ENCODE measurements around the gene GLYATL3.
"Not testable (repeated sequence)": the region's sequence is repeated elsewhere in the genome, so short reads cannot be mapped to it uniquely, and the experiment has no call there.

The GLYATL3 gene

GRCh38 chr6:49483380-49483779, 16.3 kb upstream of the GLYATL3 start:
- H3K36me3 ChIP-seq (replicated peaks): peaks cover 11% of the 10 kb centered on the region
- H3K4me1 ChIP-seq; H3K4me3 ChIP-seq; H3K9me3 ChIP-seq; in situ Hi-C loops (cut with MboI; ENCODE audit: low sequenced_read_pairs); H3K27me3 ChIP-seq (ENCODE audit: low read depth); DNase-seq (ENCODE audit: low spot score in 2 of 2): not testable (repeated sequence)

- Histone ChIP-seq H3K36me3 (replicated peaks) (peaks cover 37% of the 10 kb centered on the region), H3K27me3 (ENCODE audit: low read depth) (no peaks in the 10 kb centered on the region), H3K4me1 (no peaks in the 10 kb centered on the region), H3K9me3 (no peaks in the 10 kb centered on the region), H3K4me3 (no peak overlapping the region)
- no peak for DNase-seq (ENCODE audit: low spot score in 2 of 2)
- in situ Hi-C loops (cut with MboI; ENCODE audit: low sequenced_read_pairs): no loop called here
These were observed 9.1 kb upstream of the GLYATL3 start for GRCh38 chr6:49490633-49491032.

GRCh38 chr6:49497304-49497703, 2.4 kb upstream of the GLYATL3 start:
- no peaks in the 10 kb centered on the region for H3K27me3 ChIP-seq (ENCODE audit: low read depth)
- H3K9me3 ChIP-seq: no peaks in the 10 kb centered on the region
- H3K36me3 ChIP-seq (replicated peaks): 0 out of 2 replicates have a peak, but pooled peaks cover 3% of the 10 kb centered on the region
- no peak for DNase-seq (ENCODE audit: low spot score in 2 of 2)
- no peak overlapping the region for H3K4me3 ChIP-seq
- in situ Hi-C loops (cut with MboI; ENCODE audit: low sequenced_read_pairs): no loop called here
- no peaks in the 10 kb centered on the region for H3K4me1 ChIP-seq

- in situ Hi-C loops (cut with MboI; ENCODE audit: low sequenced_read_pairs): no loop called here
- DNase-seq (ENCODE audit: low spot score in 2 of 2): peak in 1 of 2 experiments; percentile 5
- H3K4me1 ChIP-seq: no peaks in the 10 kb centered on the region
- H3K9me3 ChIP-seq: no peaks in the 10 kb centered on the region
- no peaks in the 10 kb centered on the region for H3K27me3 ChIP-seq (ENCODE audit: low read depth)
- H3K4me3 ChIP-seq: no peak overlapping the region
- no peaks in the 10 kb centered on the region for H3K36me3 ChIP-seq (replicated peaks)
These were observed 597 bp upstream of the GLYATL3 start for GRCh38 chr6:49499126-49499525.

GRCh38 chr6:49504666-49505065, 4.9 kb downstream of the GLYATL3 start:
- H3K36me3 ChIP-seq (replicated peaks): no peaks in the 10 kb centered on the region
- in situ Hi-C loops (cut with MboI; ENCODE audit: low sequenced_read_pairs): no loop called here
- no peaks in the 10 kb centered on the region for H3K4me1 ChIP-seq
- no peaks in the 10 kb centered on the region for H3K9me3 ChIP-seq
- no peaks in the 10 kb centered on the region for H3K27me3 ChIP-seq (ENCODE audit: low read depth)
- no peak for DNase-seq (ENCODE audit: low spot score in 2 of 2)
- H3K4me3 ChIP-seq: no peak overlapping the region

- no peaks in the 10 kb centered on the region for H3K9me3 ChIP-seq
- in situ Hi-C loops (cut with MboI; ENCODE audit: low sequenced_read_pairs): no loop called here
- H3K4me3 ChIP-seq: no peak overlapping the region
These were observed 6.9 kb downstream of the GLYATL3 start for GRCh38 chr6:49506569-49507111.

GRCh38 chr6:49509342-49509741, 9.6 kb downstream of the GLYATL3 start:
- in situ Hi-C loops (cut with MboI; ENCODE audit: low sequenced_read_pairs): no loop called here
- no peak overlapping the region for H3K4me3 ChIP-seq
- DNase-seq (ENCODE audit: low spot score in 2 of 2): no peak
- H3K9me3 ChIP-seq: no peaks in the 10 kb centered on the region
- H3K36me3 ChIP-seq (replicated peaks): no peaks in the 10 kb centered on the region
- H3K27me3 ChIP-seq (ENCODE audit: low read depth): no peaks in the 10 kb centered on the region
- H3K4me1 ChIP-seq: no peaks in the 10 kb centered on the region

More at GRCh38 chr6:49506569-49507111, 6.9 kb downstream of the GLYATL3 start:
- H3K36me3 ChIP-seq (replicated peaks): no peaks in the 10 kb centered on the region
- no peak for DNase-seq (ENCODE audit: low spot score in 2 of 2)
- no peaks in the 10 kb centered on the region for H3K4me1 ChIP-seq
- no peaks in the 10 kb centered on the region for H3K27me3 ChIP-seq (ENCODE audit: low read depth)

- H3K4me3 ChIP-seq: no peak overlapping the region
- no peak for DNase-seq (ENCODE audit: low spot score in 2 of 2)
- no peaks in the 10 kb centered on the region for H3K4me1 ChIP-seq
- no peaks in the 10 kb centered on the region for H3K9me3 ChIP-seq
- in situ Hi-C loops (cut with MboI; ENCODE audit: low sequenced_read_pairs): no loop called here
- no peaks in the 10 kb centered on the region for H3K36me3 ChIP-seq (replicated peaks)
- H3K27me3 ChIP-seq (ENCODE audit: low read depth): no peaks in the 10 kb centered on the region
These were observed 13.6 kb downstream of the GLYATL3 start for GRCh38 chr6:49513153-49513989.

- Histone ChIP-seq H3K36me3 (replicated peaks) (no peaks in the 10 kb centered on the region), H3K4me3 (no peak overlapping the region), H3K4me1 (no peaks in the 10 kb centered on the region), H3K27me3 (ENCODE audit: low read depth) (no peaks in the 10 kb centered on the region), H3K9me3 (no peaks in the 10 kb centered on the region)
- in situ Hi-C loops (cut with MboI; ENCODE audit: low sequenced_read_pairs): no loop called here
- no peak for DNase-seq (ENCODE audit: low spot score in 2 of 2)
These were observed 15.1 kb downstream of the GLYATL3 start for GRCh38 chr6:49514571-49515484.

GRCh38 chr6:49515485-49516146, 15.9 kb downstream of the GLYATL3 start:
- no peak overlapping the region for H3K4me3 ChIP-seq
- H3K27me3 ChIP-seq (ENCODE audit: low read depth): no peaks in the 10 kb centered on the region
- no peaks in the 10 kb centered on the region for H3K36me3 ChIP-seq (replicated peaks)
- H3K9me3 ChIP-seq: no peaks in the 10 kb centered on the region
- no peaks in the 10 kb centered on the region for H3K4me1 ChIP-seq
- no peak for DNase-seq (ENCODE audit: low spot score in 2 of 2)
- in situ Hi-C loops (cut with MboI; ENCODE audit: low sequenced_read_pairs): no loop called here

- H3K4me3 ChIP-seq: no peak overlapping the region
- no peaks in the 10 kb centered on the region for H3K4me1 ChIP-seq
- in situ Hi-C loops (cut with MboI; ENCODE audit: low sequenced_read_pairs): no loop called here
- no peaks in the 10 kb centered on the region for H3K36me3 ChIP-seq (replicated peaks)
- H3K27me3 ChIP-seq (ENCODE audit: low read depth): no peaks in the 10 kb centered on the region
- DNase-seq (ENCODE audit: low spot score in 2 of 2): no peak
- no peaks in the 10 kb centered on the region for H3K9me3 ChIP-seq
These were observed 16.4 kb downstream of the GLYATL3 start for GRCh38 chr6:49516147-49516505.

GRCh38 chr6:49517919-49518318, 18.2 kb downstream of the GLYATL3 start:
- H3K4me1 ChIP-seq: no peaks in the 10 kb centered on the region
- no peaks in the 10 kb centered on the region for H3K27me3 ChIP-seq (ENCODE audit: low read depth)
- H3K36me3 ChIP-seq (replicated peaks): no peaks in the 10 kb centered on the region
- no peaks in the 10 kb centered on the region for H3K9me3 ChIP-seq
- in situ Hi-C loops (cut with MboI; ENCODE audit: low sequenced_read_pairs): no loop called here
- no peak for DNase-seq (ENCODE audit: low spot score in 2 of 2)
- H3K4me3 ChIP-seq: no peak overlapping the region

- Histone ChIP-seq H3K9me3 (no peaks in the 10 kb centered on the region), H3K4me1 (no peaks in the 10 kb centered on the region), H3K36me3 (replicated peaks) (no peaks in the 10 kb centered on the region), H3K27me3 (ENCODE audit: low read depth) (no peaks in the 10 kb centered on the region), H3K4me3 (no peak overlapping the region)
- in situ Hi-C loops (cut with MboI; ENCODE audit: low sequenced_read_pairs): no loop called here
- no peak for DNase-seq (ENCODE audit: low spot score in 2 of 2)
These were observed 19.9 kb downstream of the GLYATL3 start for GRCh38 chr6:49519660-49520059.

Measured in HAP-1 (cell line).